ENCODE results near the gene PTK7.

PTK7 gene

GRCh38 chr6:43060034-43060754 is 15.9 kb upstream of the PTK7 start:
- peak; percentile 41 to 60 for DNase-seq
- H3K79me1 ChIP-seq (ENCODE audit: low read length) = peaks cover 14% of the 10 kb centered on the region
- H3K9me3 ChIP-seq (ENCODE audit: insufficient read depth, low read depth, low read length) = no peaks in the 10 kb centered on the region
- peak overlapping the region; percentile 65 for H2BK120ac ChIP-seq (ENCODE audit: insufficient read depth, low read length, poor library complexity)
- H3K4me1 ChIP-seq (ENCODE audit: control insufficient read depth in 1 of 2, insufficient read depth in 2 of 2, low read length in 2 of 2) = peaks cover 11 to 18% of the 10 kb centered on the region in 2 experiments
- H3K4me2 ChIP-seq (ENCODE audit: low read length) = peak overlapping the region; percentile 85
- H3K23ac ChIP-seq (ENCODE audit: low read length) = no peak overlapping the region
- peak overlapping the region; percentile 56 for H4K12ac ChIP-seq (ENCODE audit: low read depth, low read length)
- H3K14ac ChIP-seq (ENCODE audit: low read length) = peak overlapping the region; percentile 85
- H2BK5ac ChIP-seq (ENCODE audit: low read depth, low read length, poor library complexity) = peak overlapping the region; percentile 49
- H3K4me3 ChIP-seq (ENCODE audit: low read depth, low read length) = peak overlapping the region; percentile 77
- H3K36me3 ChIP-seq (ENCODE audit: control insufficient read depth in 1 of 2, insufficient read depth in 2 of 2, low read length in 2 of 2) = peaks cover 7 to 18% of the 10 kb centered on the region in 2 experiments
- no CpG with 5 or more reads among the region's 15 CpGs for WGBS (ENCODE audit: extremely low coverage, insufficient coverage, insufficient read length)
- H2AK5ac ChIP-seq (ENCODE audit: low read length) = peak overlapping the region; percentile 49
- peak overlapping the region; percentile 60 for H3K9ac ChIP-seq (ENCODE audit: low read length)
- H2AFZ ChIP-seq (ENCODE audit: insufficient read depth, low read length, poor library complexity) = peak overlapping the region; percentile 70
- H3K27me3 ChIP-seq (ENCODE audit: insufficient read depth, low read length) = no peaks in the 10 kb centered on the region
- H3K18ac ChIP-seq (ENCODE audit: low read length) = peak overlapping the region; percentile 50
- peak overlapping the region; percentile 80 for H4K8ac ChIP-seq (ENCODE audit: low read depth, low read length)
- H3K4ac ChIP-seq (ENCODE audit: low read depth, low read length) = peak overlapping the region; percentile 30
- peak overlapping the region; percentile 83 for H4K91ac ChIP-seq (ENCODE audit: low read depth, low read length)
- H3K79me2 ChIP-seq (ENCODE audit: control insufficient read depth, insufficient read depth, low read length, poor library complexity) = peaks cover 4% of the 10 kb centered on the region
- H3K27ac ChIP-seq (ENCODE audit: low read depth, low read length) = peak overlapping the region; percentile 90
- H2BK12ac ChIP-seq (ENCODE audit: low read length) = peak overlapping the region; percentile 16

DNA sequence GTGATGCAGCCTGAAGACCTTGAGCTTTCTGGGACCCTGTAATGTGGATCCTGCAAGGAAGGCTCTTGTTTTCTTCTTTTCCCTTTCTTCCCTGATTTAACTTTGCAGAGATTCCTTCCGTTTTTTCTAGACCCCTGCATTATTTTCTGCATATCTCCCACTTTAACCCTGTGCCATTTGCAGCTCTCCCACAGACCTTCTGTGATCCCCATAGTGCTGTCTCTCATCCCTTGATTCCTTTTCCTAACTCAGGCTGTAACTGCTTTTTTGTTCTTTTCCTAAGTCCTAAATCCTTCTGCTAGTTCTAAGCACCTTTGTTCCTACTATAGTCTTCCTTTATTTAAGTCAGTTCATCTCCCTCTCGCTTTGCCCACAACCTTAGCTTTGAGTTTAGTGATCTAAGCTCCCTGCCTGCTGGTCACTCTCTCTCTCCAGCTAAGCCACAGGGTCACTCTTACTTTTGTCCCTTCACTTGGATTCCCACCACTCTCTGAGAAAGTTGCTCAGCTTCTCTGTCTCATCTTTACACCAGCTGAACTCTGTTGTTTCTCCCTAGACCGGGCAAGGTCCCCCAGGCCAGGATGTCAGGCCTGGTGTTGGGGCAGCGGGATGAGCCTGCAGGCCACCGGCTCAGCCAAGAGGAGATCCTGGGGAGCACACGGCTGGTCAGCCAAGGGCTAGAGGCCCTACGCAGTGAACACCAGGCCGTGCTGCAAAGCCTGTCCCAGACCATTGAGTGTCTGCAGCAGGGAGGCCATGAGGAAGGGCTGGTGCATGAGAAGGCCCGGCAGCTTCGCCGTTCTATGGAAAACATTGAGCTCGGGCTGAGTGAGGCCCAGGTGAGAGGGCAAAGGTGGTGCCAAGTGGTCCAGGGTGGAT is 15.1 kb upstream of the PTK7 start:
- no CpG with 5 or more reads among the region's 12 CpGs for WGBS (ENCODE audit: extremely low coverage, insufficient coverage, insufficient read length)
- Histone ChIP-seq H3K27ac (ENCODE audit: low read depth, low read length) (no peak overlapping the region), H4K91ac (ENCODE audit: low read depth, low read length) (peak overlapping the region; percentile 83), H3K79me2 (ENCODE audit: control insufficient read depth, insufficient read depth, low read length, poor library complexity) (peaks cover 4% of the 10 kb centered on the region), H4K8ac (ENCODE audit: low read depth, low read length) (no peak overlapping the region), H3K27me3 (ENCODE audit: insufficient read depth, low read length) (no peaks in the 10 kb centered on the region), H2AFZ (ENCODE audit: insufficient read depth, low read length, poor library complexity) (peak overlapping the region; percentile 31), H3K23ac (ENCODE audit: low read length) (no peak overlapping the region), H3K4me3 (ENCODE audit: low read depth, low read length) (no peak overlapping the region), H2AK5ac (ENCODE audit: low read length) (peak overlapping the region; percentile 49), H3K4me1 (ENCODE audit: control insufficient read depth in 1 of 2, insufficient read depth in 2 of 2, low read length in 2 of 2) (peaks cover 10 to 11% of the 10 kb centered on the region in 2 experiments), H3K4ac (ENCODE audit: low read depth, low read length) (peak overlapping the region; percentile 29), H3K36me3 (ENCODE audit: control insufficient read depth in 1 of 2, insufficient read depth in 2 of 2, low read length in 2 of 2) (peaks cover 10 to 23% of the 10 kb centered on the region in 2 experiments), H2BK12ac (ENCODE audit: low read length) (peak overlapping the region; percentile 16), H3K4me2 (ENCODE audit: low read length) (peak overlapping the region; percentile 85), H3K79me1 (ENCODE audit: low read length) (peaks cover 14% of the 10 kb centered on the region), H4K12ac (ENCODE audit: low read depth, low read length) (no peak overlapping the region), H3K18ac (ENCODE audit: low read length) (peak overlapping the region; percentile 70), H2BK5ac (ENCODE audit: low read depth, low read length, poor library complexity) (no peak overlapping the region), H3K9ac (ENCODE audit: low read length) (peak overlapping the region; percentile 8), H3K9me3 (ENCODE audit: insufficient read depth, low read depth, low read length) (no peaks in the 10 kb centered on the region), H3K14ac (ENCODE audit: low read length) (peak overlapping the region; percentile 8), H2BK120ac (ENCODE audit: insufficient read depth, low read length, poor library complexity) (peak overlapping the region; percentile 65)
- no peak for DNase-seq

GRCh38 chr6:43061861-43062260 is 14.3 kb upstream of the PTK7 start:
- Histone ChIP-seq H3K18ac (ENCODE audit: low read length) (no peak overlapping the region), H3K4me3 (ENCODE audit: low read depth, low read length) (no peak overlapping the region), H4K91ac (ENCODE audit: low read depth, low read length) (no peak overlapping the region), H3K4me2 (ENCODE audit: low read length) (no peak overlapping the region), H3K14ac (ENCODE audit: low read length) (no peak overlapping the region), H3K4me1 (ENCODE audit: control insufficient read depth in 1 of 2, insufficient read depth in 2 of 2, low read length in 2 of 2) (peaks cover 9 to 11% of the 10 kb centered on the region in 2 experiments), H3K36me3 (ENCODE audit: control insufficient read depth in 1 of 2, insufficient read depth in 2 of 2, low read length in 2 of 2) (peaks cover 17 to 28% of the 10 kb centered on the region in 2 experiments), H2BK12ac (ENCODE audit: low read length) (no peak overlapping the region), H3K4ac (ENCODE audit: low read depth, low read length) (no peak overlapping the region), H2AFZ (ENCODE audit: insufficient read depth, low read length, poor library complexity) (no peak overlapping the region), H2AK5ac (ENCODE audit: low read length) (no peak overlapping the region), H3K27ac (ENCODE audit: low read depth, low read length) (no peak overlapping the region), H3K79me1 (ENCODE audit: low read length) (peaks cover 14% of the 10 kb centered on the region), H2BK5ac (ENCODE audit: low read depth, low read length, poor library complexity) (no peak overlapping the region), H4K12ac (ENCODE audit: low read depth, low read length) (no peak overlapping the region), H3K9me3 (ENCODE audit: insufficient read depth, low read depth, low read length) (no peaks in the 10 kb centered on the region), H3K23ac (ENCODE audit: low read length) (no peak overlapping the region), H3K79me2 (ENCODE audit: control insufficient read depth, insufficient read depth, low read length, poor library complexity) (peaks cover 4% of the 10 kb centered on the region), H3K9ac (ENCODE audit: low read length) (no peak overlapping the region), H2BK120ac (ENCODE audit: insufficient read depth, low read length, poor library complexity) (no peak overlapping the region), H3K27me3 (ENCODE audit: insufficient read depth, low read length) (no peaks in the 10 kb centered on the region), H4K8ac (ENCODE audit: low read depth, low read length) (no peak overlapping the region)
- WGBS (ENCODE audit: extremely low coverage, insufficient coverage, insufficient read length) = no CpG with 5 or more reads among the region's 2 CpGs
- no peak for DNase-seq

GRCh38 chr6:43062818-43063217 is 13.3 kb upstream of the PTK7 start:
- no peak overlapping the region for H3K14ac ChIP-seq (ENCODE audit: low read length)
- H3K4me3 ChIP-seq (ENCODE audit: low read depth, low read length) = no peak overlapping the region
- no peak for DNase-seq
- no peak overlapping the region for H3K18ac ChIP-seq (ENCODE audit: low read length)
- H2BK12ac ChIP-seq (ENCODE audit: low read length) = no peak overlapping the region
- peaks cover 17 to 29% of the 10 kb centered on the region in 2 experiments for H3K36me3 ChIP-seq (ENCODE audit: control insufficient read depth in 1 of 2, insufficient read depth in 2 of 2, low read length in 2 of 2)
- peaks cover 9 to 11% of the 10 kb centered on the region in 2 experiments for H3K4me1 ChIP-seq (ENCODE audit: control insufficient read depth in 1 of 2, insufficient read depth in 2 of 2, low read length in 2 of 2)
- H3K23ac ChIP-seq (ENCODE audit: low read length) = no peak overlapping the region
- WGBS (ENCODE audit: extremely low coverage, insufficient coverage, insufficient read length) = no CpG with 5 or more reads among the region's 12 CpGs
- H3K79me1 ChIP-seq (ENCODE audit: low read length) = peaks cover 14% of the 10 kb centered on the region
- no peak overlapping the region for H2BK120ac ChIP-seq (ENCODE audit: insufficient read depth, low read length, poor library complexity)
- H3K4ac ChIP-seq (ENCODE audit: low read depth, low read length) = no peak overlapping the region
- no peak overlapping the region for H3K9ac ChIP-seq (ENCODE audit: low read length)
- no peaks in the 10 kb centered on the region for H3K27me3 ChIP-seq (ENCODE audit: insufficient read depth, low read length)
- H4K12ac ChIP-seq (ENCODE audit: low read depth, low read length) = no peak overlapping the region
- no peak overlapping the region for H4K8ac ChIP-seq (ENCODE audit: low read depth, low read length)
- no peak overlapping the region for H3K27ac ChIP-seq (ENCODE audit: low read depth, low read length)
- H2BK5ac ChIP-seq (ENCODE audit: low read depth, low read length, poor library complexity) = no peak overlapping the region
- H2AK5ac ChIP-seq (ENCODE audit: low read length) = no peak overlapping the region
- no peak overlapping the region for H2AFZ ChIP-seq (ENCODE audit: insufficient read depth, low read length, poor library complexity)
- no peaks in the 10 kb centered on the region for H3K9me3 ChIP-seq (ENCODE audit: insufficient read depth, low read depth, low read length)
- H3K4me2 ChIP-seq (ENCODE audit: low read length) = no peak overlapping the region
- no peak overlapping the region for H4K91ac ChIP-seq (ENCODE audit: low read depth, low read length)
- peaks cover 4% of the 10 kb centered on the region for H3K79me2 ChIP-seq (ENCODE audit: control insufficient read depth, insufficient read depth, low read length, poor library complexity)

Measured in trophoblast cell (in vitro differentiated cells and primary cell).